Heart left ventricle (tissue), 16 donors: ENCODE data around the gene WDR13. TPM values are rescaled to one million over a fixed set of nuclear protein-coding genes. Genes with fewer than 3 reads are reported as not detected.
A peak's percentile ranks its signal among the peaks of the same experiment; 100 is the strongest.

Experiments used
- ATAC-seq, 4 donors: fragments of 200-7000 bp; cut with Tn5 transposase; one replicate each; pipeline ENCODE4 v1.9.1; 2020 to 2022; ENCODE audit warnings: moderate library complexity in 4 of 4, mild to moderate bottlenecking in 3 of 4, moderate number of reproducible peaks in 1 of 4
- DNase-seq, 5 donors: peaks; one replicate each; pipeline ENCODE4 v3.0.0-alpha.2; 2020
- H3K27ac ChIP-seq, 12 donors: fragments of 200-600 bp; sonication (generic) in 4 of 12; one replicate each; pipeline versions ENCODE4 v1.5.0 to v1.8.0; 2016 to 2022; ENCODE audit warnings: mild to moderate bottlenecking in 2 of 12
- H3K27me3 ChIP-seq, 9 donors: fragments of 200-600 bp; sonication (generic) in 2 of 9; one replicate each; pipeline versions ENCODE4 v1.5.1 to v1.8.0; 2016 to 2022; ENCODE audit warnings: mild to moderate bottlenecking in 3 of 9
- H3K36me3 ChIP-seq, 9 donors: fragments of 200-600 bp; sonication (generic) in 2 of 9; one replicate each; pipeline versions ENCODE4 v1.5.0 to v1.8.0; 2018 to 2022; ENCODE audit warnings: mild to moderate bottlenecking in 2 of 9
- H3K4me1 ChIP-seq, 12 donors: fragments of 200-600 bp; sonication (generic) in 4 of 12; one replicate each; pipeline versions ENCODE4 v1.5.0 to v1.8.0; 2016 to 2022; ENCODE audit warnings: mild to moderate bottlenecking in 3 of 12
- H3K4me3 ChIP-seq, 12 donors: fragments of 200-600 bp; sonication (generic) in 4 of 12; one replicate each; pipeline versions ENCODE4 v1.5.0 to v1.8.0; 2017 to 2022; ENCODE audit warnings: mild to moderate bottlenecking in 9 of 12, moderate library complexity in 4 of 12
- H3K9me3 ChIP-seq, 12 donors: fragments of 200-600 bp; sonication (generic) in 4 of 12; one replicate each; pipeline versions ENCODE4 v1.5.0 to v1.8.0; 2016 to 2022; ENCODE audit warnings: mild to moderate bottlenecking in 1 of 12
- POLR2A ChIP-seq, 2 donors: fragments of 450-650 bp; IDR thresholded peaks; one replicate each; pipeline ENCODE4 v1.6.1; 2017; ENCODE audit warnings: antibody characterized with exemption in 2 of 2, mild to moderate bottlenecking in 2 of 2, moderate library complexity in 2 of 2
- WGBS, 4 donors: extraction: QIAGEN DNeasy Blood & Tissue Kit in 2 of 4; methylation state at CpG; one replicate each; pipeline versions ENCODE4 v1.1.5 to v1.1.7; 2013 to 2018; 5-methylcytosine and 5-hydroxymethylcytosine counted together
- intact Hi-C, 10 donors: fragments of 100-400 bp; cut with DNase I; formaldehyde crosslinking; loops; one replicate each; pipeline versions ENCODE4 v1.11.1 to v1.14.2; 2022
- polyA plus RNA-seq, 2 donors: library from polyadenylated mRNA; stranded (reverse); fragments of 200-250 nt; gene quantifications; one replicate each; pipeline ENCODE4 v1.2.3, GENCODE V29; 2013
- total RNA-seq, 9 donors: library from RNA; depleted of rRNA in 2 of 9; stranded (reverse); fragments of >200 nt in 2 of 9; fragmentation: NEBNext Ultra II Directional in 3 of 9; extraction: Animal tissue kit (Norgen Biotek cat#: 25700) in 3 of 9; gene quantifications; one replicate each; pipeline versions ENCODE4 v1.1.0 to v1.2.4, GENCODE V29; 2016 to 2023
- TF ChIP-seq, protein P1 (sequence below), 12 donors: fragments of 200-600 bp; sonication (generic) in 4 of 12; IDR thresholded peaks; one replicate each; pipeline versions ENCODE4 v1.5.0 to v1.8.0; 2018 to 2022; ENCODE audit warnings: antibody characterized with exemption in 12 of 12, mild to moderate bottlenecking in 5 of 12
- donor health status: ischemic (EF 13 %, LVEDD 7.1; RV severe dilation, severe dysfunction).
- donor health status: healthy with polysubstance abuse.
- donor health status: DM: no; HTN: yes; CAD: no.
- donor health status: DM: no; HTN: no; CAD: no.
- donor health status: ischemic (EF 25% LVEDD 6.9; RV normal size, moderate dysfunction).
- donor health status: ischemic (EF 25% LVEDD 5.7; RV mildly dilated, moderate dysfunction).
- donor health status: healthy.
- donor health status: DM: yes; HTN: yes; CAD: no.
- donor health status: ischemic (EF 35%, LVEDD 5.7; RV mildly dilated, moderate dysfunction).
- donor health status: nonischemic (EF 11% LVEDD 7.7; RV severe dilation, severe dysfunction).
- donor health status: DM: yes; HTN: yes; CAD: no.
- donor health status: PGD.
- donor health status: ischemic (EF 29% LVEDD 5.4; RV normal size, mild dysfunction).
- donor health status: nonischemic (EF 23%, LVEDD 6.1; RV moderate dilation, normal function).

WDR13 gene
- total and polyA plus RNA-seq, 11 donors = 123 to 281 (median 198) TPM

DNA sequence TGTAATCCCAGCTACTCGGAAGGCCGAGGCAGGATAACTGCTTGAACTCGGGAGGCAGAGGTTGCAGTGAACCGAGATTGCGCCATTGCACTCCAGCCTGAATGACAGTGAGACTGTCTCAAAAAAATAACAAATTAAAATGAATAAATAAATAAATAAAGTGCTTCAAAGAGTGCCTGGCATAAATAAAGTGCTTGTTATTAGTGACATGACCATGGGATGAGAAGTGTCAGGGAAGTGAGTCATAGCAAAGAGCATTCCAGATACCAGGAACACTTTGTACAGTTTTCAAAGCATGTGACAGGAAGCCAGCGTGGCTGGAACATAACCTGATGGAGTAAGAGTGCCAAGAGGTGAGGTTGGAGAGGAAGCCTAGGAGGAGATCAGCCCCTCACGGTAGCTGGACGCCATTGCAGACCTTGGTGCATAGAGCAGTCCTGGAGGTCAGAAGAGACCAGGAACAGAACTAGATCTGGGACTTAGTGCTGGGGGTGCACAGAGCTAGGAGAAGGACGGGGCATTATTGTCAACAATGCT is 6.0 kb upstream of the WDR13 start:
- intact Hi-C loops = loop anchor here in 1 of 10 donors (2.0 to 10.0 kb wide), 2 partner anchors 17 to 57 kb away; partner anchors contain the start of genes RBM3 and TBC1D25
- no peaks in the 10 kb centered on the region for H3K9me3 ChIP-seq
- peak in 4 of 5 donors; percentile 36 to 71 (median 44) for DNase-seq
- WGBS, 4 donors = 50 to 65% (median 63%) methylated on average over 9 of the region's 9 CpGs
- no peaks in the 10 kb centered on the region for H3K36me3 ChIP-seq
- H3K27ac ChIP-seq = peak overlapping the region; percentile 66 to 91 (median 72)
- ATAC-seq = peak; percentile 86 to 92 (median 88)
- peaks cover 0 to 5% (median 0%) of the 10 kb centered on the region in 9 donors for H3K27me3 ChIP-seq
- peak overlapping the region in 1 of 12 donors; percentile 24 for H3K4me3 ChIP-seq
- TF ChIP-seq, protein P1, sequence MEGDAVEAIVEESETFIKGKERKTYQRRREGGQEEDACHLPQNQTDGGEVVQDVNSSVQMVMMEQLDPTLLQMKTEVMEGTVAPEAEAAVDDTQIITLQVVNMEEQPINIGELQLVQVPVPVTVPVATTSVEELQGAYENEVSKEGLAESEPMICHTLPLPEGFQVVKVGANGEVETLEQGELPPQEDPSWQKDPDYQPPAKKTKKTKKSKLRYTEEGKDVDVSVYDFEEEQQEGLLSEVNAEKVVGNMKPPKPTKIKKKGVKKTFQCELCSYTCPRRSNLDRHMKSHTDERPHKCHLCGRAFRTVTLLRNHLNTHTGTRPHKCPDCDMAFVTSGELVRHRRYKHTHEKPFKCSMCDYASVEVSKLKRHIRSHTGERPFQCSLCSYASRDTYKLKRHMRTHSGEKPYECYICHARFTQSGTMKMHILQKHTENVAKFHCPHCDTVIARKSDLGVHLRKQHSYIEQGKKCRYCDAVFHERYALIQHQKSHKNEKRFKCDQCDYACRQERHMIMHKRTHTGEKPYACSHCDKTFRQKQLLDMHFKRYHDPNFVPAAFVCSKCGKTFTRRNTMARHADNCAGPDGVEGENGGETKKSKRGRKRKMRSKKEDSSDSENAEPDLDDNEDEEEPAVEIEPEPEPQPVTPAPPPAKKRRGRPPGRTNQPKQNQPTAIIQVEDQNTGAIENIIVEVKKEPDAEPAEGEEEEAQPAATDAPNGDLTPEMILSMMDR (IDR thresholded peaks at IDR 0.05) = peak in 5 of 12 donors; percentile 21 to 36 (median 26)
- peak in 1 of 2 donors; percentile 28 for TF ChIP-seq POLR2A (IDR thresholded peaks at IDR 0.05)
- H3K4me1 ChIP-seq = peaks cover 0 to 23% (median 0%) of the 10 kb centered on the region in 12 donors

DNA sequence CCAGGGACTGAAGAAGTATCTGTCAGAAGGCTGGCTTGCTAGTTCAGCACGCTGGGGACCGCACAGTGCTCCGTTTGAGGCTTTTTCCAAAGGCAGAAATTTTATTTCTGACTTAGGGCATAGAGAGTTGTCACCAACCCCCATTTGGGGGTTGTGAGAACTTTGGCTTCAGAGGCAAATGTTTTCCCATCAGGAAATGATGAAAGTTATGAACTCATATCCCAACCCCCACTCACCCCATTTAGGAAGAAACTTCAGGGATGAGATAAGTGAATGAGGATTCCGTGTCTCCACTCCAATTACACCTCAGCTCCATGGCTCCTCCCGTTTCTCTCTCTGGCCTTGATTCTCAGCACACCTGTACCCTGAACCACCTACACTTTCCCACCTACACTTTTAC is 4.3 kb upstream of the WDR13 start:
- TF ChIP-seq POLR2A (IDR thresholded peaks at IDR 0.05) = no peak
- TF ChIP-seq, protein P1 (IDR thresholded peaks at IDR 0.05) = no peak
- Histone ChIP-seq H3K36me3 (no peaks in the 10 kb centered on the region), H3K4me3 (no peak overlapping the region), H3K27ac (no peak overlapping the region), H3K27me3 (peaks cover 0 to 5% (median 0%) of the 10 kb centered on the region in 9 donors), H3K4me1 (peaks cover 0 to 26% (median 1%) of the 10 kb centered on the region in 12 donors), H3K9me3 (no peaks in the 10 kb centered on the region)
- DNase-seq = no peak
- no peak for ATAC-seq
- whole genome bisulfite sequencing, 4 donors = 68 to 71% (median 70%) methylated on average over 5 of the region's 5 CpGs
- intact Hi-C loops = loop anchor here in 1 of 10 donors (10.0 kb wide), 1 partner anchor 58 kb away; the partner anchor contains the start of gene TBC1D25

DNA sequence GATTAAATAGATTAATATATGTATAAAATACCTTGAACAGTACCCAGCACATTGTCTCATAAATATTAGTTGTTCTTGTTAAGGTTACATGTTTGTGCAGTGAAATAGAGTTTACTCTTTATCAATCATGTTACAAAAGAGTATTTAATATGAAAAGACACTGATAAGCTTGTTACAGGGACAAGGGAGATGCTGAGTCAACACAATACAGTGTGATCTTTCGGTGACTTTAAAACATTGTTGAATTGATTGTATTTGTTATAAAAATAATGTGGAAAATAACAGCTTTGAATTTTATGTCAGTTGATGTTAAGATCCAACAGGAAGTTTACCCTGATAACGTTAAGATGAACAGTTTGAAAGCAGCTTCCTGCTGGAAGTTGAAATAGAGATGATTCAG is 1.4 kb upstream of the WDR13 start:
- H3K27me3 ChIP-seq = peaks cover 0 to 5% (median 0%) of the 10 kb centered on the region in 9 donors
- H3K36me3 ChIP-seq = peaks cover 0 to 22% (median 19%) of the 10 kb centered on the region in 9 donors
- no peak overlapping the region for H3K4me3 ChIP-seq
- DNase-seq (no peak), ATAC-seq (no peak)
- H3K4me1 ChIP-seq = peaks cover 0 to 22% (median 4%) of the 10 kb centered on the region in 12 donors
- TF ChIP-seq, protein P1 (IDR thresholded peaks at IDR 0.05) = no peak
- no peak for TF ChIP-seq POLR2A (IDR thresholded peaks at IDR 0.05)
- no peaks in the 10 kb centered on the region for H3K9me3 ChIP-seq
- intact Hi-C loops = loop anchor here in 1 of 10 donors (10.0 kb wide), 1 partner anchor 61 kb away; the partner anchor contains the start of gene TBC1D25
- 55 to 68% (median 64%) methylated on average over 2 of the region's 2 CpGs for WGBS, 4 donors
- no peak overlapping the region for H3K27ac ChIP-seq

DNA sequence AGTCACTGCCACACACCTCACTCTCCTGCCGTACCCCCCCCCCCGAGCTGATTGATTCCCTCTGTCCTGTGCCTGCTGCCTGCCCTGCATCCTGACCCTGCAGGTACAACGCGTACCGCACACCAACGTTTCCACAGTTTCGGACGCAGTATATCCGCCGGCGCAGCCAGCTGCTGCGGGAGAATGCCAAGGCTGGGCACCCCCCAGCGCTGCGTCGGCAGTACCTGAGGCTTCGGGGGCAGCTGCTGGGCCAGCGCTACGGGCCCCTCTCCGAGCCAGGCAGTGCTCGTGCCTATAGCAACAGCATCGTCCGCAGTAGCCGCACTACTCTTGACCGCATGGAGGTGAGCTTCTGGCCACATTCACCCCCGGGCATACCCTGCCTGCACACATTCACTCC is 1.3 kb downstream of the WDR13 start:
- H3K27ac ChIP-seq = peak overlapping the region in 7 of 12 donors; percentile 94 to 99 (median 97)
- intact Hi-C loops = loop anchor here in 1 of 10 donors (10.0 kb wide), 1 partner anchor 64 kb away; the partner anchor contains the start of gene TBC1D25
- peaks cover 0 to 46% (median 45%) of the 10 kb centered on the region in 9 donors for H3K36me3 ChIP-seq
- peak overlapping the region in 11 of 12 donors; percentile 38 to 96 (median 71) for H3K4me3 ChIP-seq
- no peaks in the 10 kb centered on the region for H3K9me3 ChIP-seq
- ATAC-seq (no peak), DNase-seq (no peak)
- H3K27me3 ChIP-seq = no peaks in the 10 kb centered on the region
- TF ChIP-seq, protein P1 (IDR thresholded peaks at IDR 0.05) = no peak
- no peak for TF ChIP-seq POLR2A (IDR thresholded peaks at IDR 0.05)
- WGBS, 4 donors = 86 to 92% (median 88%) methylated on average over 12 to 25 of the region's 25 CpGs
- H3K4me1 ChIP-seq = peaks cover 0 to 12% (median 3%) of the 10 kb centered on the region in 12 donors
